Measurements from ENCODE around the gene MGAT3. TPM values are rescaled to one million over a fixed set of nuclear protein-coding genes. Genes with fewer than 3 reads are reported as not detected.
A peak's percentile ranks its signal among the peaks of the same experiment; 100 is the strongest.

The MGAT3 gene
- polyA plus RNA-seq, 2 donors = 0.28 to 0.36 TPM

GRCh38 chr22:39528681-39529486, 72.1 kb downstream of the MGAT3 start:
- H3K4me3 ChIP-seq (ENCODE audit: low read depth in 1 of 2, low read length in 2 of 2) = peak overlapping the region in 1 of 2 donors; percentile 8
- 18 to 27% methylated on average over 32 of the region's 32 CpGs for WGBS, 2 donors
- peaks cover 7 to 24% of the 10 kb centered on the region in 2 donors for H3K36me3 ChIP-seq (ENCODE audit: control insufficient read depth in 2 of 2, insufficient read depth in 2 of 2, low read length in 1 of 2)
- H3K9me3 ChIP-seq (ENCODE audit: control insufficient read depth in 2 of 2, insufficient read depth in 1 of 2, low read depth in 1 of 2, low read length in 1 of 2) = no peaks in the 10 kb centered on the region
- H3K4me1 ChIP-seq (ENCODE audit: control insufficient read depth in 2 of 2, insufficient read depth in 2 of 2, low read length in 1 of 2) = peaks cover 11 to 31% of the 10 kb centered on the region in 2 donors
- H3K27me3 ChIP-seq (ENCODE audit: control insufficient read depth in 1 of 2, insufficient read depth in 2 of 2, low read length in 2 of 2) = no peaks in the 10 kb centered on the region
- H3K27ac ChIP-seq (ENCODE audit: low read depth in 2 of 2, low read length in 1 of 2) = peak overlapping the region; percentile 7 to 81

- H3K4me1 ChIP-seq (ENCODE audit: control insufficient read depth in 2 of 2, insufficient read depth in 2 of 2, low read length in 1 of 2) = peaks cover 11 to 31% of the 10 kb centered on the region in 2 donors
- WGBS, 2 donors = 50 to 51% methylated on average over 17 of the region's 17 CpGs
- H3K4me3 ChIP-seq (ENCODE audit: low read depth in 1 of 2, low read length in 2 of 2) = no peak overlapping the region
- peaks cover 1 to 18% of the 10 kb centered on the region in 2 donors for H3K36me3 ChIP-seq (ENCODE audit: control insufficient read depth in 2 of 2, insufficient read depth in 2 of 2, low read length in 1 of 2)
- H3K27me3 ChIP-seq (ENCODE audit: control insufficient read depth in 1 of 2, insufficient read depth in 2 of 2, low read length in 2 of 2) = no peaks in the 10 kb centered on the region
- no peaks in the 10 kb centered on the region for H3K9me3 ChIP-seq (ENCODE audit: control insufficient read depth in 2 of 2, insufficient read depth in 1 of 2, low read depth in 1 of 2, low read length in 1 of 2)
- H3K27ac ChIP-seq (ENCODE audit: low read depth in 2 of 2, low read length in 1 of 2) = peak overlapping the region in 1 of 2 donors; percentile 7
These were observed 72.7 kb downstream of the MGAT3 start for GRCh38 chr22:39529487-39529851.

GRCh38 chr22:39530116-39530515, 73.3 kb downstream of the MGAT3 start:
- no peaks in the 10 kb centered on the region for H3K9me3 ChIP-seq (ENCODE audit: control insufficient read depth in 2 of 2, insufficient read depth in 1 of 2, low read depth in 1 of 2, low read length in 1 of 2)
- H3K27me3 ChIP-seq (ENCODE audit: control insufficient read depth in 1 of 2, insufficient read depth in 2 of 2, low read length in 2 of 2) = no peaks in the 10 kb centered on the region
- peaks cover 0 to 13% of the 10 kb centered on the region in 2 donors for H3K36me3 ChIP-seq (ENCODE audit: control insufficient read depth in 2 of 2, insufficient read depth in 2 of 2, low read length in 1 of 2)
- H3K4me1 ChIP-seq (ENCODE audit: control insufficient read depth in 2 of 2, insufficient read depth in 2 of 2, low read length in 1 of 2) = peaks cover 11 to 31% of the 10 kb centered on the region in 2 donors
- H3K27ac ChIP-seq (ENCODE audit: low read depth in 2 of 2, low read length in 1 of 2) = no peak overlapping the region
- 62 to 68% methylated on average over 6 of the region's 6 CpGs for WGBS, 2 donors
- H3K4me3 ChIP-seq (ENCODE audit: low read depth in 1 of 2, low read length in 2 of 2) = no peak overlapping the region

GRCh38 chr22:39530692-39531331, 74.0 kb downstream of the MGAT3 start:
- Histone ChIP-seq H3K4me1 (ENCODE audit: control insufficient read depth in 2 of 2, insufficient read depth in 2 of 2, low read length in 1 of 2) (peaks cover 11 to 31% of the 10 kb centered on the region in 2 donors), H3K4me3 (ENCODE audit: low read depth in 1 of 2, low read length in 2 of 2) (no peak overlapping the region)

GRCh38 chr22:39532215-39533073, 75.6 kb downstream of the MGAT3 start, which contains the start of gene RPS19BP1:
Gene RPS19BP1, minus strand, starts transcription at chr22:39532748. Its CDS starts 10 bp downstream, at chr22:39532738.
- 0% methylated on average over 67 of the region's 67 CpGs for WGBS, 2 donors
- Histone ChIP-seq H3K27me3 (ENCODE audit: control insufficient read depth in 1 of 2, insufficient read depth in 2 of 2, low read length in 2 of 2) (no peaks in the 10 kb centered on the region), H3K4me1 (ENCODE audit: control insufficient read depth in 2 of 2, insufficient read depth in 2 of 2, low read length in 1 of 2) (peaks cover 9 to 29% of the 10 kb centered on the region in 2 donors), H3K27ac (ENCODE audit: low read depth in 2 of 2, low read length in 1 of 2) (peak within 1 kb of the TSS; percentile 89), H3K9me3 (ENCODE audit: control insufficient read depth in 2 of 2, insufficient read depth in 1 of 2, low read depth in 1 of 2, low read length in 1 of 2) (no peaks in the 10 kb centered on the region), H3K36me3 (ENCODE audit: control insufficient read depth in 2 of 2, insufficient read depth in 2 of 2, low read length in 1 of 2) (peaks cover 0 to 12% of the 10 kb centered on the region in 2 donors), H3K4me3 (ENCODE audit: low read depth in 1 of 2, low read length in 2 of 2) (peak within 1 kb of the TSS; percentile 89 to 94)

More at GRCh38 chr22:39530692-39531331, 74.0 kb downstream of the MGAT3 start:
- no peaks in the 10 kb centered on the region for H3K9me3 ChIP-seq (ENCODE audit: control insufficient read depth in 2 of 2, insufficient read depth in 1 of 2, low read depth in 1 of 2, low read length in 1 of 2)
- H3K27me3 ChIP-seq (ENCODE audit: control insufficient read depth in 1 of 2, insufficient read depth in 2 of 2, low read length in 2 of 2) = no peaks in the 10 kb centered on the region
- peaks cover 0 to 12% of the 10 kb centered on the region in 2 donors for H3K36me3 ChIP-seq (ENCODE audit: control insufficient read depth in 2 of 2, insufficient read depth in 2 of 2, low read length in 1 of 2)
- WGBS, 2 donors = 30 to 40% methylated on average over 9 of the region's 9 CpGs
- no peak overlapping the region for H3K27ac ChIP-seq (ENCODE audit: low read depth in 2 of 2, low read length in 1 of 2)

- WGBS, 2 donors = 77 to 82% methylated on average over 12 of the region's 12 CpGs
These were observed 77.3 kb downstream of the MGAT3 start for GRCh38 chr22:39534092-39534506.

GRCh38 chr22:39534591-39535356, 78.0 kb downstream of the MGAT3 start:
- Histone ChIP-seq H3K27me3 (ENCODE audit: control insufficient read depth in 1 of 2, insufficient read depth in 2 of 2, low read length in 2 of 2) (no peaks in the 10 kb centered on the region), H3K27ac (ENCODE audit: low read depth in 2 of 2, low read length in 1 of 2) (no peak overlapping the region), H3K4me1 (ENCODE audit: control insufficient read depth in 2 of 2, insufficient read depth in 2 of 2, low read length in 1 of 2) (peaks cover 0 to 6% of the 10 kb centered on the region in 2 donors), H3K9me3 (ENCODE audit: control insufficient read depth in 2 of 2, insufficient read depth in 1 of 2, low read depth in 1 of 2, low read length in 1 of 2) (no peaks in the 10 kb centered on the region), H3K36me3 (ENCODE audit: control insufficient read depth in 2 of 2, insufficient read depth in 2 of 2, low read length in 1 of 2) (peaks cover 0 to 6% of the 10 kb centered on the region in 2 donors), H3K4me3 (ENCODE audit: low read depth in 1 of 2, low read length in 2 of 2) (no peak overlapping the region)
- WGBS, 2 donors = 5 to 7% methylated on average over 41 of the region's 41 CpGs

More at GRCh38 chr22:39534092-39534506, 77.3 kb downstream of the MGAT3 start:
- peaks cover 0 to 9% of the 10 kb centered on the region in 2 donors for H3K36me3 ChIP-seq (ENCODE audit: control insufficient read depth in 2 of 2, insufficient read depth in 2 of 2, low read length in 1 of 2)
- H3K9me3 ChIP-seq (ENCODE audit: control insufficient read depth in 2 of 2, insufficient read depth in 1 of 2, low read depth in 1 of 2, low read length in 1 of 2) = no peaks in the 10 kb centered on the region
- no peak overlapping the region for H3K27ac ChIP-seq (ENCODE audit: low read depth in 2 of 2, low read length in 1 of 2)
- peaks cover 0 to 13% of the 10 kb centered on the region in 2 donors for H3K4me1 ChIP-seq (ENCODE audit: control insufficient read depth in 2 of 2, insufficient read depth in 2 of 2, low read length in 1 of 2)
- no peak overlapping the region for H3K4me3 ChIP-seq (ENCODE audit: low read depth in 1 of 2, low read length in 2 of 2)
- H3K27me3 ChIP-seq (ENCODE audit: control insufficient read depth in 1 of 2, insufficient read depth in 2 of 2, low read length in 2 of 2) = no peaks in the 10 kb centered on the region

- H3K9me3 ChIP-seq (ENCODE audit: control insufficient read depth in 2 of 2, insufficient read depth in 1 of 2, low read depth in 1 of 2, low read length in 1 of 2) = no peaks in the 10 kb centered on the region
- H3K4me3 ChIP-seq (ENCODE audit: low read depth in 1 of 2, low read length in 2 of 2) = no peak overlapping the region
- 35 to 42% methylated on average over 13 of the region's 13 CpGs for WGBS, 2 donors
- peaks cover 0 to 4% of the 10 kb centered on the region in 2 donors for H3K36me3 ChIP-seq (ENCODE audit: control insufficient read depth in 2 of 2, insufficient read depth in 2 of 2, low read length in 1 of 2)
- H3K27me3 ChIP-seq (ENCODE audit: control insufficient read depth in 1 of 2, insufficient read depth in 2 of 2, low read length in 2 of 2) = no peaks in the 10 kb centered on the region
- peaks cover 0 to 6% of the 10 kb centered on the region in 2 donors for H3K4me1 ChIP-seq (ENCODE audit: control insufficient read depth in 2 of 2, insufficient read depth in 2 of 2, low read length in 1 of 2)
- H3K27ac ChIP-seq (ENCODE audit: low read depth in 2 of 2, low read length in 1 of 2) = no peak overlapping the region
These were observed 78.5 kb downstream of the MGAT3 start for GRCh38 chr22:39535357-39535725.

Data from esophagus (tissue), 2 donors.